RWPE2 (cell line): ENCODE data around the gene CACNA2D3.

ENCODE experiments used
- ATAC-seq: fragments of 200-7000 bp; cut with Tn5 transposase; 3 replicates; pipeline ENCODE4 v1.9.1; 2021; ENCODE audit warnings: low read depth
- DNase-seq: peaks from one replicate; pipeline ENCODE4 v3.0.0-alpha.2; 2020; ENCODE audit warnings: low spot score
- H3K27ac ChIP-seq: fragments of 450-650 bp; 2 replicates; pipeline ENCODE4 v1.5.1; 2017; ENCODE audit warnings: mild to moderate bottlenecking; ENCODE audit not compliant: poor library complexity, severe bottlenecking
- H3K27me3 ChIP-seq: fragments of 250-450 bp; sonication (Bioruptor Pico); 2 replicates; pipeline ENCODE4 v1.5.1; 2021; ENCODE audit warnings: mild to moderate bottlenecking, moderate library complexity; ENCODE audit not compliant: insufficient read depth, poor library complexity, severe bottlenecking
- H3K36me3 ChIP-seq: fragments of 250-450 bp; sonication (Bioruptor Pico); 2 replicates; pipeline ENCODE4 v1.5.1; 2020; ENCODE audit warnings: low read depth, mild to moderate bottlenecking, moderate library complexity
- H3K4me1 ChIP-seq: fragments of 250-450 bp; sonication (Bioruptor Pico); 2 replicates; pipeline ENCODE4 v1.5.1; 2021; ENCODE audit warnings: mild to moderate bottlenecking, moderate library complexity; ENCODE audit not compliant: insufficient read depth, poor library complexity, severe bottlenecking
- H3K4me3 ChIP-seq: fragments of 250-450 bp; sonication (Bioruptor Pico); 2 replicates; pipeline ENCODE4 v1.5.1; 2021; ENCODE audit warnings: mild to moderate bottlenecking, moderate library complexity; ENCODE audit not compliant: severe bottlenecking
- H3K9me3 ChIP-seq: fragments of 250-450 bp; sonication (Bioruptor Pico); 2 replicates; pipeline ENCODE4 v1.5.1; 2021; ENCODE audit warnings: mild to moderate bottlenecking, moderate library complexity; ENCODE audit not compliant: severe bottlenecking
- CTCF ChIP-seq: fragments of 450-650 bp; IDR thresholded peaks from one replicate; pipeline ENCODE4 v1.5.1; 2017; ENCODE audit warnings: mild to moderate bottlenecking, moderate library complexity; ENCODE audit not compliant: poor library complexity, severe bottlenecking

The CACNA2D3 gene

GRCh38 chr3:54366007-54366750 lies 243.8 kb downstream of the CACNA2D3 start:
- Histone ChIP-seq H3K27ac (no peak overlapping the region), H3K36me3 (no peaks in the 10 kb centered on the region), H3K9me3 (no peaks in the 10 kb centered on the region), H3K4me3 (no peak overlapping the region), H3K4me1 (no peaks in the 10 kb centered on the region), H3K27me3 (no peaks in the 10 kb centered on the region)
- DNase-seq (no peak), ATAC-seq (no peak)
- TF ChIP-seq CTCF: no peak

- DNase-seq: no peak
Measured at GRCh38 chr3:54366839-54367238, 244.5 kb downstream of the CACNA2D3 start.

GRCh38 chr3:54372232-54372631 lies 249.9 kb downstream of the CACNA2D3 start:
- H3K27me3 ChIP-seq: no peaks in the 10 kb centered on the region
- no peaks in the 10 kb centered on the region for H3K9me3 ChIP-seq
- H3K4me1 ChIP-seq: no peaks in the 10 kb centered on the region
- H3K27ac ChIP-seq: no peak overlapping the region
- H3K36me3 ChIP-seq: no peaks in the 10 kb centered on the region
- TF ChIP-seq CTCF: no peak
- no peak overlapping the region for H3K4me3 ChIP-seq
- DNase-seq (no peak), ATAC-seq (no peak)

More at GRCh38 chr3:54366839-54367238, 244.5 kb downstream of the CACNA2D3 start:
- Histone ChIP-seq H3K36me3 (no peaks in the 10 kb centered on the region), H3K9me3 (no peaks in the 10 kb centered on the region), H3K27ac (no peak overlapping the region), H3K4me1 (no peaks in the 10 kb centered on the region), H3K4me3 (no peak overlapping the region), H3K27me3 (no peaks in the 10 kb centered on the region)
- ATAC-seq: no peak
- no peak for TF ChIP-seq CTCF

- H3K4me3 ChIP-seq: no peak overlapping the region
- no peaks in the 10 kb centered on the region for H3K9me3 ChIP-seq
- H3K27ac ChIP-seq: no peak overlapping the region
- ATAC-seq (no peak; the same call in 2 of the 3 replicates), DNase-seq (no peak)
- H3K4me1 ChIP-seq: no peaks in the 10 kb centered on the region
- no peaks in the 10 kb centered on the region for H3K27me3 ChIP-seq
- TF ChIP-seq CTCF: no peak
- H3K36me3 ChIP-seq: no peaks in the 10 kb centered on the region
Measured at GRCh38 chr3:54374214-54374852, 252.0 kb downstream of the CACNA2D3 start.
